Type B pancreatic cell (in vitro differentiated cells): ENCODE data around the gene IARS2. TPM values are rescaled to one million over a fixed set of nuclear protein-coding genes. Genes with fewer than 3 reads are reported as not detected.

Source experiments
- DNase-seq: peaks from one replicate; pipeline ENCODE4 v3.0.0; 2021; ENCODE audit warnings: mixed read lengths; ENCODE audit not compliant: unreplicated experiment; ENCODE audit errors: extremely low spot score
- H3K27ac Mint-ChIP-seq: 2 replicates; pipeline ENCODE4 v1.8.0; 2021; ENCODE audit warnings: mild to moderate bottlenecking, mixed read lengths
- H3K27me3 Mint-ChIP-seq: 2 replicates; pipeline ENCODE4 v1.8.0; 2021; ENCODE audit warnings: mixed read lengths
- H3K36me3 Mint-ChIP-seq: 2 replicates; pipeline ENCODE4 v1.8.0; 2021; ENCODE audit warnings: mixed read lengths
- H3K4me1 Mint-ChIP-seq: one replicate; pipeline ENCODE4 v1.8.0; 2021; ENCODE audit warnings: mixed read lengths; ENCODE audit not compliant: unreplicated experiment
- H3K4me3 Mint-ChIP-seq: 2 replicates; pipeline ENCODE4 v1.8.0; 2021; ENCODE audit warnings: mild to moderate bottlenecking, mixed read lengths
- H3K9me3 Mint-ChIP-seq: 2 replicates; pipeline ENCODE4 v1.8.0; 2021; ENCODE audit warnings: mixed read lengths
- total RNA-seq: library from RNA; stranded (reverse); gene quantifications from 2 replicates; pipeline ENCODE4 v1.2.1, GENCODE V29; 2021; ENCODE audit warnings: low replicate concordance
- TF ChIP-seq, protein P1 (sequence below): fragments of 200-600 bp; sonication (generic); conservative IDR thresholded peaks from 2 replicates; pipeline ENCODE4 v1.5.0; 2021; ENCODE audit warnings: antibody characterized with exemption, mild to moderate bottlenecking

Gene IARS2
- total RNA-seq, 1 donor from 2014 or later = 66.3 TPM

- H3K9me3 Mint-ChIP-seq = no peaks in the 10 kb centered on the region
- no peak overlapping the region for H3K4me3 Mint-ChIP-seq
- TF ChIP-seq, protein P1, sequence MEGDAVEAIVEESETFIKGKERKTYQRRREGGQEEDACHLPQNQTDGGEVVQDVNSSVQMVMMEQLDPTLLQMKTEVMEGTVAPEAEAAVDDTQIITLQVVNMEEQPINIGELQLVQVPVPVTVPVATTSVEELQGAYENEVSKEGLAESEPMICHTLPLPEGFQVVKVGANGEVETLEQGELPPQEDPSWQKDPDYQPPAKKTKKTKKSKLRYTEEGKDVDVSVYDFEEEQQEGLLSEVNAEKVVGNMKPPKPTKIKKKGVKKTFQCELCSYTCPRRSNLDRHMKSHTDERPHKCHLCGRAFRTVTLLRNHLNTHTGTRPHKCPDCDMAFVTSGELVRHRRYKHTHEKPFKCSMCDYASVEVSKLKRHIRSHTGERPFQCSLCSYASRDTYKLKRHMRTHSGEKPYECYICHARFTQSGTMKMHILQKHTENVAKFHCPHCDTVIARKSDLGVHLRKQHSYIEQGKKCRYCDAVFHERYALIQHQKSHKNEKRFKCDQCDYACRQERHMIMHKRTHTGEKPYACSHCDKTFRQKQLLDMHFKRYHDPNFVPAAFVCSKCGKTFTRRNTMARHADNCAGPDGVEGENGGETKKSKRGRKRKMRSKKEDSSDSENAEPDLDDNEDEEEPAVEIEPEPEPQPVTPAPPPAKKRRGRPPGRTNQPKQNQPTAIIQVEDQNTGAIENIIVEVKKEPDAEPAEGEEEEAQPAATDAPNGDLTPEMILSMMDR = no peak
Measured at GRCh38 chr1:220056374-220056773, 37.6 kb upstream of the IARS2 start.

DNA sequence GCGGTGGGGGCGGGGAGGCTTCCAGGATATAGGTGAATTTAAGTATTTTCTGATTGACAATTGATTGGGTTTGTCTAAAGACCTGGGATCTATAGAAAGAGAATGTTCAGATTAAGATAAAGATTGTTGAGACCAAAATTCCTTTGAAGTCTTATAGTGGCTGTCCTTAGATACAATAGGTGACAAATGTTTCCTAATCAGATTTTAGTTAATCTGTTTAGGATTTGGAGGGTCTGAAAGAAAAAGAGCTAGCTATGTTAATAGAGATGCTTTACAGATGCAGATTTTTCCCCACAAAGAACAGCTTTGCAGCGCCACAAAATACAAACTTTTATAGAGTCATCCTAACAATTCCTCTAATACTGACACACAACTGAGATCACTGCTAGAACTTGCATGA, 33.1 kb upstream of the IARS2 start:
- H3K27ac Mint-ChIP-seq = no peak overlapping the region
- TF ChIP-seq, protein P1 = no peak
- no peaks in the 10 kb centered on the region for H3K4me1 Mint-ChIP-seq
- no peak for DNase-seq
- H3K4me3 Mint-ChIP-seq = no peak overlapping the region
- no peaks in the 10 kb centered on the region for H3K9me3 Mint-ChIP-seq
- no peaks in the 10 kb centered on the region for H3K27me3 Mint-ChIP-seq
- H3K36me3 Mint-ChIP-seq = peaks cover 29% of the 10 kb centered on the region

More at GRCh38 chr1:220056374-220056773, 37.6 kb upstream of the IARS2 start:
- DNase-seq = no peak
- Mint-ChIP-seq H3K4me1 (no peaks in the 10 kb centered on the region), H3K36me3 (peaks cover 11% of the 10 kb centered on the region), H3K27ac (no peak overlapping the region), H3K27me3 (no peaks in the 10 kb centered on the region)

GRCh38 chr1:220062629-220063028, 31.3 kb upstream of the IARS2 start:
- no peak overlapping the region for H3K27ac Mint-ChIP-seq
- no peaks in the 10 kb centered on the region for H3K4me1 Mint-ChIP-seq
- H3K9me3 Mint-ChIP-seq = no peaks in the 10 kb centered on the region
- H3K4me3 Mint-ChIP-seq = no peak overlapping the region
- TF ChIP-seq, protein P1 = no peak
- no peaks in the 10 kb centered on the region for H3K27me3 Mint-ChIP-seq
- H3K36me3 Mint-ChIP-seq = peaks cover 25% of the 10 kb centered on the region
- DNase-seq = no peak

DNA sequence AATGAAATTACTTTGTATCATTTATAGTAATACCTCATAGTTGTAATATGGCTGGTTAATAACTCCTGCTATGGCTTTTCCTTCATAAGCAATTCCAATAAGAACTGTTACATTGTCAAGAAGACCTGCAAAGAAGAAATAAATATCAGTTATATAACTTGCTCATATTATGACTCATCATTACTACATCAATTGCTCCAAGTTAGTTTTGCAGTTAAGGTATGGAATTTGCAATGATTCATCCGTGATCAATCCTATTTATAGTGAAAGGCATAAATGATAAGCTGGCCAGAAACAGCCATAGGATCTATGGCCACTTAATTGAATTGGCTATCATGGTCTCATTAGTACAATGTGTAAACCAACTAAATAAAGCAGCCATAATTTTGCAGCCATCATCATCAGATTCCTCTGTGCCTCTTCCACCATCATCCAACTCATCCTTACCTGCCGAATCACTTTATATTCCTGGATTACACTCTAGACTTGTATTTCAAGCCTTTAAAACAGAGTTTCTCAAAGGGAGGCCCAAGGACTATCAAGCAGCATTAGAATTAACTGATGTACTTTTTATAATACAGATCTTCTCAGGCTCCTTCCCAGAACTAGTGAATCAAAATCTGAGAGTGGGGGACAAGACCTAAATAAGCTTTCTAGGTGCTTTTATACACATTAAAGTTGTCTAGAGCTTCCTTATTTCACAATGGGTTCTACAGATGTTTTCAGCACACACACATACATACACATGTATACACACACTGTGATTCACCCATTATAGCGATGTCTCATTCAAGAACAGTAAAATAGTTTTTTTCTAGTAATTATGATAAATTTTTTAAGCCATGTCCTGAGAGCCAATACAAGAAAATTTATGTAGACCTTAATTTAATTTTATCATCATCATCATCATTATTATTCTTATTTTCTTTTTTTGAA, 26.4 kb upstream of the IARS2 start:
- H3K9me3 Mint-ChIP-seq = no peaks in the 10 kb centered on the region
- DNase-seq = no peak
- no peaks in the 10 kb centered on the region for H3K27me3 Mint-ChIP-seq
- H3K27ac Mint-ChIP-seq = no peak overlapping the region
- TF ChIP-seq, protein P1 = no peak
- no peaks in the 10 kb centered on the region for H3K4me1 Mint-ChIP-seq
- H3K4me3 Mint-ChIP-seq = no peak overlapping the region
- H3K36me3 Mint-ChIP-seq = peaks cover 27% of the 10 kb centered on the region

DNA sequence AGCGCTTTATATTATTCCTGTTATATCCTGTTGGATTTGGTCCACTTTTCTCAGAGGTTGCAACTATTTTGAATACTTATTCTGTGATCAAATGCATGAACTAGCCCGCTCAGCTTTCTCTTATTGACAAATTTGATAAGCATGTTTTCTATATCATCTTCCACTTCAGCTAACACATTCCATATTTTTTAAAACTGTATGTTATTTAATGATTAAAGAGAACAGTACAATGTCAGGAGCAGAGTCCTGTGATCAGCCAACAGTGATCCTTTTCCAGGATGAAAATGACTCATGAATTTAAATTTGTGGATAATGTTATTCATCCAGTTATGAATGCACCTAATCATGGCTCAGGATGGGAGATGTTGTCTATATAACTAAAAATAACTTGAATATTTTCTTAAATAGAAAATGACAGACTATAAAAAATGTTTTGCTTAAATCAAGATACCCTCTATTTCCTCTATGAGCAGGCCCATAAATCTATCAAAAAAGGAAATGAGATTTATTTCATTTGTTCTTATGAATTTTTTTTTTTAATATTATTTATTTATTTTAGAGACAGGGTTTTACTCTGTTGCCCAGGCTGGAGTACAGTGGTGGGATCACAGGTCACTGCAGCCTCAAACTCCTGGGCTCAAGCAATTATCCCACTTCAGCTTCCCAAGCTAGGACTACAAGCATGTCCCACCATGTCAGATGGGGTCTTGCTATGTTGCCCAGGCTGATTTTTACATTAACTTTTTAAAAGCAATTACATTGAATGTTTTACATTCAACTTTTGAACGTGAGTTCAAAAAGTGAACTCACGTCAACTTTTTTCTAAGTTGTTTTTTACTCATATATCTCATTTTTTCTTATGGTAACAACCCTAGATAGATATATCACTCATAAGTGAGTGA, 16.8 kb upstream of the IARS2 start:
- no peaks in the 10 kb centered on the region for H3K27me3 Mint-ChIP-seq
- no peak for DNase-seq
- no peaks in the 10 kb centered on the region for H3K4me1 Mint-ChIP-seq
- TF ChIP-seq, protein P1 = no peak
- H3K36me3 Mint-ChIP-seq = peaks cover 30% of the 10 kb centered on the region
- no peaks in the 10 kb centered on the region for H3K9me3 Mint-ChIP-seq
- no peak overlapping the region for H3K27ac Mint-ChIP-seq
- no peak overlapping the region for H3K4me3 Mint-ChIP-seq
